Transverse colon (tissue), 4 donors: ENCODE measurements around the gene CCDC90B. TPM values are rescaled to one million over a fixed set of nuclear protein-coding genes. Genes with fewer than 3 reads are reported as not detected.
"Not testable (repeated sequence)": the region's sequence is repeated elsewhere in the genome, so short reads cannot be mapped to it uniquely, and the experiment has no call there.

ENCODE experiments used
- DNase-seq: peaks from one replicate; pipeline ENCODE4 v3.0.0-alpha.2; 2019
- H3K27ac ChIP-seq, 4 donors: fragments of 200-600 bp; sonication (generic); 2 replicates each; pipeline ENCODE4 v1.5.1; 2016 to 2018; ENCODE audit warnings: inconsistent platforms in 4 of 4
- H3K27me3 ChIP-seq: fragments of 200-600 bp; sonication (generic); 2 replicates; pipeline ENCODE4 v1.5.1; 2017; ENCODE audit warnings: inconsistent platforms
- H3K36me3 ChIP-seq, 4 donors: fragments of 200-600 bp; sonication (generic); 2 replicates each; pipeline ENCODE4 v1.5.1; 2017 to 2019; ENCODE audit warnings: inconsistent platforms in 4 of 4
- H3K4me1 ChIP-seq, 4 donors: fragments of 200-600 bp; sonication (generic); 2 replicates each; pipeline ENCODE4 v1.5.1; 2017 to 2020; ENCODE audit warnings: inconsistent platforms in 4 of 4
- H3K4me3 ChIP-seq, 4 donors: fragments of 200-600 bp; sonication (generic); 1 replicate in 1 of 4; 2 replicates in 3 of 4; pipeline versions ENCODE4 v1.5.1 to v1.6.1; 2017 to 2019; ENCODE audit warnings: inconsistent platforms in 4 of 4
- H3K9me3 ChIP-seq, 2 donors: fragments of 200-600 bp; sonication (generic); 2 replicates each; pipeline ENCODE4 v1.5.1; 2017 to 2019; ENCODE audit warnings: inconsistent platforms in 2 of 2
- EP300 ChIP-seq: sonication (generic); formaldehyde crosslinking; IDR thresholded peaks from one replicate; pipeline ENCODE4 v1.6.1; 2017; ENCODE audit warnings: antibody characterized with exemption, low read depth
- POLR2A ChIP-seq: fragments of 450-650 bp; IDR thresholded peaks from one replicate; pipeline ENCODE4 v1.6.1; 2016; ENCODE audit warnings: antibody characterized with exemption, mild to moderate bottlenecking, moderate library complexity
- POLR2AphosphoS5 ChIP-seq, 3 donors: sonication (generic); formaldehyde crosslinking; IDR thresholded peaks; one replicate each; pipeline ENCODE4 v1.6.1; 2016; ENCODE audit warnings: antibody characterized with exemption in 3 of 3
- WGBS, 2 donors: methylation state at CpG; one replicate each; pipeline ENCODE4 v1.1.5; 2018; ENCODE audit warnings: low coverage in 1 of 2; 5-methylcytosine and 5-hydroxymethylcytosine counted together
- in situ Hi-C, 4 donors: fragments of 200-750 bp; cut with MboI; loops; one replicate each; pipeline versions ENCODE4 v1.15.0 to v1.15.1; 2017; ENCODE audit warnings: low sequenced_read_pairs in 3 of 4, low pct_ligation_motif_present in 1 of 4, low pct_unique_long_range_greater_than_20kb in 1 of 4
- intact Hi-C: fragments of 100-400 bp; cut with DNase I; formaldehyde crosslinking; loops from one replicate; pipeline ENCODE4 v1.15.1; 2023; ENCODE audit warnings: low total_unique reads
- total RNA-seq, 4 donors: library from RNA; depleted of rRNA; stranded (reverse); fragments of >200 nt; gene quantifications; one replicate each; pipeline ENCODE4 v1.1.0, GENCODE V29; 2016
- TF ChIP-seq, protein P1 (sequence below), 5 experiments: fragments of 200-600 bp in 3 of 5; fragments of 450-650 bp in 2 of 5; sonication (generic) in 3 of 5; IDR thresholded peaks; 1 replicate in 2 of 5; 2 replicates in 3 of 5; pipeline ENCODE4 v1.5.1; 2016 to 2017; ENCODE audit warnings: antibody characterized with exemption in 5 of 5, inconsistent platforms in 3 of 5, mild to moderate bottlenecking in 2 of 5, moderate library complexity in 1 of 5

CCDC90B gene
- total RNA-seq, 4 donors from 2014 or later: 3.4 to 40.6 (median 21.6) TPM

- no peak for TF ChIP-seq EP300
- TF ChIP-seq POLR2AphosphoS5 (IDR thresholded peaks at IDR 0.05): no peak
- TF ChIP-seq, protein P1, sequence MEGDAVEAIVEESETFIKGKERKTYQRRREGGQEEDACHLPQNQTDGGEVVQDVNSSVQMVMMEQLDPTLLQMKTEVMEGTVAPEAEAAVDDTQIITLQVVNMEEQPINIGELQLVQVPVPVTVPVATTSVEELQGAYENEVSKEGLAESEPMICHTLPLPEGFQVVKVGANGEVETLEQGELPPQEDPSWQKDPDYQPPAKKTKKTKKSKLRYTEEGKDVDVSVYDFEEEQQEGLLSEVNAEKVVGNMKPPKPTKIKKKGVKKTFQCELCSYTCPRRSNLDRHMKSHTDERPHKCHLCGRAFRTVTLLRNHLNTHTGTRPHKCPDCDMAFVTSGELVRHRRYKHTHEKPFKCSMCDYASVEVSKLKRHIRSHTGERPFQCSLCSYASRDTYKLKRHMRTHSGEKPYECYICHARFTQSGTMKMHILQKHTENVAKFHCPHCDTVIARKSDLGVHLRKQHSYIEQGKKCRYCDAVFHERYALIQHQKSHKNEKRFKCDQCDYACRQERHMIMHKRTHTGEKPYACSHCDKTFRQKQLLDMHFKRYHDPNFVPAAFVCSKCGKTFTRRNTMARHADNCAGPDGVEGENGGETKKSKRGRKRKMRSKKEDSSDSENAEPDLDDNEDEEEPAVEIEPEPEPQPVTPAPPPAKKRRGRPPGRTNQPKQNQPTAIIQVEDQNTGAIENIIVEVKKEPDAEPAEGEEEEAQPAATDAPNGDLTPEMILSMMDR (IDR thresholded peaks at IDR 0.05): no peak
- TF ChIP-seq POLR2A: no peak
- Histone ChIP-seq H3K36me3 (no peaks in the 10 kb centered on the region), H3K27ac (no peak overlapping the region), H3K27me3 (no peaks in the 10 kb centered on the region), H3K9me3 (no peaks in the 10 kb centered on the region), H3K4me3 (no peak overlapping the region), H3K4me1 (no peaks in the 10 kb centered on the region)
- in situ Hi-C loops: loop anchor here in 2 of 4 donors (25.0 kb wide), 2 partner anchors 393 to 493 kb away; no protein-coding TSS in a partner anchor
- intact Hi-C loops: no loop called here
- 86 to 100% methylated on average over 1 of the region's 1 CpG for WGBS, 2 donors
- DNase-seq: no peak
These were observed 32.8 kb upstream of the CCDC90B start for GRCh38 chr11:83318931-83319330.

DNA sequence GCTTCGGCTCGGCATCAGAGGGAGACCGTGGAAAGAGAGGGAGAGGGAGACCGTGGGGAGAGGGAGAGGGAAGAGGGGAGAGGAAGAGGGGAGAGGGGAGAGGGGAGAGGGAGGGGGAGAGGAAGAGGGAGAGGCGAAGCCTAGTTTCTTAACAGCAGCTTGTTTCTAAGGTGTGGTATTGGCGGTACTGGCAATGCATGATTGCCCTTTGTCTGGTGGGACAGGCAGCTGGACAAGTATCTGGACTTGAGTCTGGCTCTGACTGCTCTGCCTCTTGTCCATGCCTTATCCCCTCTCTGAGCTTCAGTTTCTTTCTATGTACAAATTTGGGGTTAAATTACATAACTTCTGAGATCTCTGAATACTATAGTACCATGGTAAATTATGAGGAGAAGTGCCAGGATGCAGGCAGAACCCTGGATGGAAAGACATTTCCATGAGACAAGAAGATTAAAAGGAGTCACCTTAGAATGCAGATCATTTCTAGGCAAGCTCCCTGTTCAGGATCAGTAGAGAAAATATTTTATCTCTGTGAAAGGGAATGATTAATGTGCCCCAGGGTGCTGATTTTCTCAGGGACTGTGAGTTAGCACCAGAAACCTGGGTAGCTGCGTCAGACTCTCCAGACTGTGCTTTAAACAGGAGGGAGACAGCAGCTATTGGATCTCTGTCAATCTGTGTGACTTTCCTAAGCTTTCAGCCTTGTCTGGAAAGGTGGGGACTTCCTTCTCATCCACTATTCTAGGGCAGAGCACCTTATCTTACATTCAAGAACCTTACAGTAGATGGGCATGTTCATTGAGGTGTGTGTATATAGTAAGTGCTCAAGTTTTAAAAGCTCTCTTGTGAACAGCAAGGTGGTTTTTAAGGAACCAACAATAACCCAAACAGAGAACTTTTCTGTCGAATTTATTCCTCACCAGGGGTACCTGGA is 31.9 kb upstream of the CCDC90B start:
- H3K27ac ChIP-seq: no peak overlapping the region
- in situ Hi-C loops (loop anchor here in 2 of 4 donors (25.0 kb wide), 2 partner anchors 394 to 494 kb away; no protein-coding TSS in a partner anchor), intact Hi-C loops (no loop called here)
- TF ChIP-seq, protein P1 (IDR thresholded peaks at IDR 0.05): no peak
- no peak for TF ChIP-seq POLR2AphosphoS5 (IDR thresholded peaks at IDR 0.05)
- TF ChIP-seq EP300: no peak
- TF ChIP-seq POLR2A: no peak
- H3K4me3 ChIP-seq: no peak overlapping the region
- WGBS, 2 donors: 81 to 83% methylated on average over 3 to 8 of the region's 8 CpGs
- no peaks in the 10 kb centered on the region for H3K36me3 ChIP-seq
- DNase-seq: no peak
- H3K9me3 ChIP-seq: no peaks in the 10 kb centered on the region
- H3K4me1 ChIP-seq: no peaks in the 10 kb centered on the region
- no peaks in the 10 kb centered on the region for H3K27me3 ChIP-seq

- in situ Hi-C loops: loop anchor here in 2 of 4 donors (25.0 kb wide), 2 partner anchors 395 to 495 kb away; no protein-coding TSS in a partner anchor
- intact Hi-C loops: not testable (repeated sequence)
These were observed 30.7 kb upstream of the CCDC90B start for GRCh38 chr11:83316897-83317268.

GRCh38 chr11:83316143-83316896 is 30.2 kb upstream of the CCDC90B start:
- H3K9me3 ChIP-seq, intact Hi-C loops, H3K27me3 ChIP-seq, H3K4me3 ChIP-seq, H3K4me1 ChIP-seq, DNase-seq, H3K36me3 ChIP-seq, H3K27ac ChIP-seq: not testable (repeated sequence)
- WGBS, 2 donors: 92% methylated on average over 13 of the region's 59 CpGs; no CpG with 5 or more reads in 1 of the 2 donors
- in situ Hi-C loops: loop anchor here in 2 of 4 donors (25.0 kb wide), 2 partner anchors 396 to 496 kb away; no protein-coding TSS in a partner anchor

More at GRCh38 chr11:83316897-83317268, 30.7 kb upstream of the CCDC90B start:
- not testable (repeated sequence) for H3K4me3 ChIP-seq, H3K27ac ChIP-seq, H3K9me3 ChIP-seq, DNase-seq, H3K4me1 ChIP-seq, H3K27me3 ChIP-seq, H3K36me3 ChIP-seq
- 99% methylated on average over 22 of the region's 31 CpGs; no CpG with 5 or more reads in 1 of the 2 donors for WGBS, 2 donors

- Histone ChIP-seq H3K9me3 (no peaks in the 10 kb centered on the region), H3K27me3 (no peaks in the 10 kb centered on the region), H3K36me3 (no peaks in the 10 kb centered on the region), H3K4me1 (no peaks in the 10 kb centered on the region), H3K4me3 (no peak overlapping the region), H3K27ac (no peak overlapping the region)
- no peak for DNase-seq
- intact Hi-C loops (no loop called here), in situ Hi-C loops (loop anchor here in 2 of 4 donors (25.0 kb wide), 2 partner anchors 400 to 500 kb away; no protein-coding TSS in a partner anchor)
- TF ChIP-seq POLR2AphosphoS5 (IDR thresholded peaks at IDR 0.05): no peak
- TF ChIP-seq EP300: no peak
- no peak for TF ChIP-seq POLR2A
- TF ChIP-seq, protein P1 (IDR thresholded peaks at IDR 0.05): no peak
These were observed 26.3 kb upstream of the CCDC90B start for GRCh38 chr11:83312430-83312829.
